GM18867 (cell line): ENCODE data around the gene NCOR2.

Experiments
- ATAC-seq: cut with Tn5 transposase; IDR thresholded peaks from one replicate; pipeline ENCODE4 v1.9.1; 2021; ENCODE audit warnings: mild to moderate bottlenecking, moderate library complexity; ENCODE audit not compliant: unreplicated experiment

Gene NCOR2

GRCh38 chr12:124577986-124578385 is 10.6 kb upstream of the NCOR2 start:
- no peak for ATAC-seq

DNA sequence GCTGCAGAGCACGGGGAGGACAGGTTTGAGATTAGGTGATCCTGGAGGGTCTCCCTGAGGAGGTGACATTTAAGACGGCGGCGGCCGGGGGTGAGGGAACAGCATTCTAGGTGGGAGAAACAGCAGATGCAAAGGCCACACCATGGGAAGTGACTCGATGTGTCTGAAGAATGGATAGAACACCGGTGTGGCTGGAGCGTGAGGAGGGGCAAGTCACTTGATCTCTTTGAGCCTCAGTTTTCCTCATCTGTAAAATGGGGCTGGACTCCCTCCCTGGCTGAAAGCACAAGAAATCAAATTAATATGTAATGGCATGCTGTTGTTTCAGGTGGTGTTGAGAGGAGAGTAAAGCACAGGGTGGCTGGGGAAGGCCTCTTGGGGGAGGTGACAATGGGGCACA is 10.0 kb upstream of the NCOR2 start:
- ATAC-seq: no peak

DNA sequence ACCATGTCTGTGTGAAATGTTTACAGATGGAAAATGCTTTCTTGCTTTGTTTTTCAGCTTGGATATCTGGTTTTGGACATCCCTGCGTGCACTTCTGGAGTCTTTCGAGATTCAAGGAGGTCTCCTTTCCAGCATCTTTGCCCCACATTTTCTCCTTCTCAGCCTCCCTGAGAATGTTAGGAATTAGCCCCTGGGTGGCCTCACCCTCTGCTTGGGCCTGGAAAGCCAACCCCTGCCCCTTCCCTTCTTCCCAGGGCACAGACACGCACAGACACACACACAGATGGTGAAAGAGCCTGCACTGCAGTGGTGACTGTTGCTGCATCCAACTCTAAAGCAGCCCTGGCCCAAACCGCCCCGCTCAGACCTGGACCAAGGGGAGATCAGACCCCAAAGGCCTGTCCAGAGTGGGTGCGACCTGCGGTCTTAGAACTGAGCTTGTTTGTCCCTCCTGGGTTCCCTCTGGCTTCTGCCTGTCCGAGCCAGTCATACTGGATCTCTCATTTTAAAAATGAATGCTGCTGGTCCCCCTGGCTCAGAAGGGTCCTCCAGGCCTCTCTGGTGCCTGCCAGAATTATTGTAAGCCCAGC is 8.7 kb upstream of the NCOR2 start:
- ATAC-seq: no peak

DNA sequence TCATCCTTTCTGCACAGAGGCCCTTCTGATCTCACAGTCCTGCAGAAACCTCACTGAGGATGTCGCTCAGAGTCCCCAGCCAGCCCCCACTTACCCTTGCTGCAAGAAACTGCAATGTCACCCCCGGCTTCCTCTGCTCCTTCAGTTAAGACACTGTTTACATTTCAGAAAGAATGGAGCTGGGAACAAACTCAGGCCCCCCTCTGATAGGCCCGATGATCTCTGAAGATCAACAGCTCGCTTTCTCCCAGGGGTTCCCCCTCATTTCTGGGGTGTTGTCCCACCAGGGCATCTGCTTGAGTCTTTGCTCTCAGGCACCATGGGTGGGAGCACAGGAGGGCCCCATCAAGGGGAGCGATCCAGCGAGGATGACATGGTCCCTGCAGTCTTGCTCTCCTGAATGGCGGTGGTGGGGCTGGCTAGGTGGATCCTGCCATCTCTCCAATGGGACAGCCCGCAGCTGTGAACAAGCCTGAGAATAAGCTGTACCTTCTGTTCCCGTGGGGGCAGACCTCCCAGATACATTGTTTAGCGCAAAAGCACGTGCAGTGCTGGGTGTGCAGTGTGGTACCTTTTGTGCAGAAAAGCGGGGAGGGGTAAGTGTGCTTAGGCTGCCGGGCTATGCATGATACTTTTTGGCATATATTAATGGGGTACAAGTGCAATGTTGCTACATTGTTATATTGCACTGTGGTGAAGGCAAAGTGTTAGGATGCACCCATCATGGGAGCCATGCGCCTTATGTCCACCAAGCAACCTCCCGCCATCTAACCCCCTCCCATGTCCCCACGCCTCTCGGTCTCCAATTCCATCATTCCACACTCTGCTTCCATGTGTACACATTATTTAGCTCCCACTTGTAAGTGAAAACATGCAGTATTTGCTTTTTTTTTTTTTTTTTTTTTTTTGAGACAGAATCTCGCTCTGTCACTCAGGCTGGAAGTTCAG is 6.7 kb upstream of the NCOR2 start:
- ATAC-seq: no peak

DNA sequence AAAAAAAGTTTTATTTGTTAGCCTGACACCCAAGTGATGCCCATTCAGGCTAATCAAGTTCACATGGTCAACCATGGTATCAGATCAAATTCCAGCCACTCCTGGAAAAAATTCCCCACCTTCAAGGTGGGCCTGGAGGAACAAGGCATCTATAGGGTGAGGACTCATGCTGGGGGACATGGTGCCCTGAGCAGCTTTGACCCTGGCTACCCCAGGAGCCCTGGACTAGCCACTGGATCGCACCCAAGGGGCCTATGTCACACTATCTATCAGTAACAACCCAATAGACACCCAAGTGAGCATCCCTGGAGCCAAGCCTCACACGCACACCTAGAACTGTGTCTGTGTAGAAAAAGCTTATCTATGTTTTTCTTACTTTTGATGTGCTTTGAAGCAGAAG is 4.1 kb upstream of the NCOR2 start:
- ATAC-seq: no peak

DNA sequence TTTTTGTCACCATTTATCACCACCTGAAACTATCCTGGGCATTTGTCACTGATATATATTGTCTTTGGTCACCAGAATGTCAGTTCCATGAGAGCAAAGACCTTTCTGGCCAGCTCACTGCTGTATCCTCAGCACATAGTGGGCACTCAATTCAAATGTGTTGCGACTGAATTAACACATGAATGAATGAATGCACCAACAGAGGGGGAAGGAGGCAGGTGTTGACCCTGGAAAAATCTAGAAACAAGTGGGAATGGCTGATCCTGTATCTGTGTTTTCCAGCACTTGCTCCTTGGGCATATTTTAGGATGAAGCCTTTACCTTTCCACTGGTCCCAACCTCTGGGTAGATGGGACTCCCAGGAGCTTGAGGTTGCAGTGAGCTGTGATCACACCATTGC is 3.4 kb upstream of the NCOR2 start:
- no peak for ATAC-seq

DNA sequence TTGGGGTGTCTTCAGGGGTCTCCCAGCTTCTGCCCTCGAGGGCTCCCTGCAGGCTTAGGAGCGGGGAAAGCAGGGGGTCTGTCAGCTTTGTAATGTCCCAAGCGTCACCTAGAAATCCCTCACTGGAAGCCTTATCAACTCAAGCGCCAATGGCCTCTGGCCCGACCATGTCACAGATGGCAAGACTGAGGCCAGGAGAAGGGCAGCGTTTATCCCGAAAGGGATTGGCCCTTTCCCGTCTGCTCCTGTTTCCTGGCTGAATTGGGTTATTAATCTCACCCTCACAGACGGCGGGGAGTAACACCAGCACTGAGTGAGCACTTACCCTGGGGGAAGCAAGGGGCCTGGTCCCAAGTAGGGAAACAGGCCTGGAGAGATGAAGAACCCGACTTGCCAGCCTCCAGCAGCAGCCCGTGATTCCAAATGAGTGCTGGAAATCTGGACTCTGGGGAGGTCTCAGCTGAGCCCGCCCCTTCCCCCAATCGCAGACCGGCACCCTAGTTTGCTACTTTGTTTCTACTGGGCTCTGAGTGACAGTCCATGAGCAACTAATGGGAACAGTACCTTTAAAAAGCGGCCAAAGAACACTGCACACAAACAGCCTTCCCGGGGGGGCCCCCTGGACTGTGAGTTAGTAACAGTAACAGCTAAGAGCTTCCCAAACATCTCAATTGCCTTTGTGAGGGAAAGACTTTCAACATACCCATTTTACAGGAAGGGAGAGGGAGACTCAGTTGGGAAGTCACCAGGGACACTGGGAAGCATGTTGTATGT is 2.1 kb upstream of the NCOR2 start:
- ATAC-seq: no peak

DNA sequence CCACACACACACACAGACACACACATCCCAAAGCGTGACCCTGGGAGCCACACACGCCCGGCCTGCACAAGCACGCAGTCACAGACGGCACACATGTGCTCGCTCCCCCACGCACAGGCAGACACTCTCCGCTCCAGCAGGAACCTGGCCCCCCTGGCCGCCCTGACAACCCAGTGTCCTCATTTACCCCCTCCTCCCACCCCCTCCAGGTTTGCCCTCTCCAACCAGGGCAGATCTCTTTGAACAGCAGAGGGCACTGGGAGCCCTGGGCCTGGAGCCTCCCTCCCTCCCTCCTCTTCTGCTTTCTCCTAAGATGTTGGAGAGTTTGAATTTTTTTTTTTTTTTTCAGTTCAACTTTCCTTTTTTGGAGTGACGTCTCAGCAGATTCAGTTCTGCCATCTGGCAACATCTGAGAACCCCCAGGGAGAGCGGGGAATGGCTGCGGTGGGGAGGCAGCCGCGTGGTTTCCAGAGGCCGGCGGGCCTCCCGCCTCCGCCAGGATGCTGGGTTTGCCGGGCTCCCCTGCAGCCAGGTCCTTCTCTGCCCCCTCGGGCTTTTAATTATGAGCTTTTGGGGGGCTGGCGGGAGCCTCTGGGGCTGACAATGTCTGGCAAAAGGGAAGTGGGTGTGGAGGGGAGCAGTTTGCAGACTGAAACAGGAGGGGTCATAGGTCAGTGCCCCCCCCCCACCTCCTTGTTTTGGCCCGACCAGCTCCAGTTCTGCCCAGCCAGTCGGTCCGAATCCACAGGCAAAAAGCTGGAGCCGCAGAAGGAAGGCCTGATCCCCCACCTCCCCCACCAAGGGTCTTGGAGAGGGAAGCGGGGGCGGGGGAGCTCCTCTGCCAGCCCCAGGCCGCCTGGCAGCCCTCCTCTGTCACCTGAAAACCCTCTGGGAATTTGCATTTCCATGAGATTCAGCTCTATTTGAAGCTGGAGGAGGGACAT is 1.3 kb upstream of the NCOR2 start:
- ATAC-seq: no peak

DNA sequence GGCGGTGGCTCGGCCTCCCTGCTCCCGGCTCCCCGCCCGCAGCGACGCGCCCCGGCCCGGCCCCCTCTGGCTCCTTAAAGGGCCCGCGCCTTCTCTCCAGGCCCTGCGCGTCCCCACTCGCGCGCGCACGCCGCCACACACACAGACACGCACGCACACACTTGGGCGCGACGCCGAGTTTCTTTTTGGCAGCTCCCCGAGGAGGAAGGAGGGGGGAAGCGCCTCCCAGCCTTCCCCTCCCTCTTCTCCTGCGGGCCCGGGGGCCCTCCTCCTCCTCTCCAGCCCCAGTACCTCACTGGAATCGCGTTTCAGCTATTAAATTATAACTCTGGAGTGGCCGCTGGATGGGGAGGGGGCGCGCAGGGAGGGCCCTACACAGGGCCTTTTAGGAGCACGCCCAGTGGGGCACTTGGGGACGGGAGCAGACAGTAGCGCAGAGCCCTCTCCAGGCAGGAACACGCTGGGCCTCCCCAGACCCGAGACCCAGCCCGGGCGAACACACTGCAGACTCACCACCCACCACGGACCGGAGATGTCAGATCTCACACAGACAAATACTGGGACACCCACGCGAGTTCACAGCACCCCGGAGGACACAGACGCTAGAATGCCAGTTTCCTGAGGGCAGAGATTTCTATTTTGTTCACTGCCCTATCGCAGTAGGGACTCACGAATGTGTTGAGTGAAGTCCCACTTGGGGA is 411 bp upstream of the NCOR2 start:
- ATAC-seq: peak; percentile 66

DNA sequence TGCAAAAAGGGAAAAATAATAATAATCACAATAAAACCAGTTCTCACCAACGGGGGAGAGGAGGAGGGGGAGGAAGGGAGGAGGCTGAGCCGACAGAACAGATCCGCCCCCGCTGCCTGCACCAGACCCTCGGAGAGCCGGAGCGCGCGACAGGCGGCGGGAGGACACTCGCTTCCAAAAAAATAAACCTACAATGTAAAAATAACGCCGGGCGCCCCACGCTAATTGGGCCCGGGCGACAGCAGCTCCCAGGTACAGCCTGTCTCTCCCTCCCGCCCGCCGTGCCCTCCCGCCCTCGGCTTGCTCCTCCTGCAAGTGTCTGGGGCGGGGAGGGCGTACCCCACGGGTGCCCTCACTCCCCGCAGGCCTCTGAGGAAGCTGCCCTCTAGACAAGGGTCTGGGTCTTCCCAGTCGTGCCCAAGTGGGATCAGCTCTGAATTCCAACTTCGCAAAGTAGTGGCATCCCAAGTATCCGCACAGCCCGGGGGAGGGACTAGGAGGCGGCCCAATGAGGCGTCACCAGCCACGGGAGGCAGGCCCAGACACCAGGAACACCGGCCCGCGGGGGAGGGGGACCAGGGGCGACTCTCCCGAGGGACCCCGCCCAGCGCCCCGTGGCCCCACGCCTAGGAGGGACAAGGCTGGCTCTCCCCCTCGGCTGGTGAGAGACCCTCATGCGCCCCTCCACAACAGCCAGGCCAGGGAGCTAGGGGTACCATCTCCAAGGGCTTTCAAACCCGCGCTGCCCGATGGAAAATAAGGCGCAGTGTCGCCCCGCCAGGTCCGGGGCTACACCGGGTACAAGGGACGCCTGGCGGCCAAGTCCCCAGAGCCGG is 1.0 kb downstream of the NCOR2 start:
- peak; percentile 39 for ATAC-seq

DNA sequence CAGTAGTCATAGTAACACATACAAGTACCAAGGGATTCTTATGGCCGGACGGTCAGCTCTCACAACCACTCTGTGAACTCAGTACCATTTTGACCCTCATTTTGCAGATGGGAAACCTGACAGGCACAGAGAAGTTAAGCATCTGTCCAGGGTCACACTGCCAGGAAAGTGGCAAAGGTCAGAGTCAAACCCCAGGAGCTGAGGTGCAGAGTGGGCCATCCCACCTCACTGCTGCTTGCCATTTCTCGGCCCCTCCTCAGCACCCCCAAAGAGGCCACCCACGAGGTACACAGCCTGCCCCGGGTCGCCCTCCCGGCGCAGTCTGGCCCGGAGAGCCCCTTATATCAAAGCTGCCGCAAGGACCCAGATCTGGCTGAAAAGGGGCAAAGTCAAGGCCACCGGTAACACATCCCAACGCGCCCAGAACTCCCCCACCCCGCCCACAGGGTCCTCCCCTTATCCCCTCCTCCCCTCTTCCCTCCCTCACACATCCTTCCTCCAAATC is 1.7 kb downstream of the NCOR2 start:
- no peak for ATAC-seq

GRCh38 chr12:124564971-124565491 is 2.4 kb downstream of the NCOR2 start:
- no peak for ATAC-seq

GRCh38 chr12:124564232-124564958 is 3.0 kb downstream of the NCOR2 start:
- no peak for ATAC-seq

DNA sequence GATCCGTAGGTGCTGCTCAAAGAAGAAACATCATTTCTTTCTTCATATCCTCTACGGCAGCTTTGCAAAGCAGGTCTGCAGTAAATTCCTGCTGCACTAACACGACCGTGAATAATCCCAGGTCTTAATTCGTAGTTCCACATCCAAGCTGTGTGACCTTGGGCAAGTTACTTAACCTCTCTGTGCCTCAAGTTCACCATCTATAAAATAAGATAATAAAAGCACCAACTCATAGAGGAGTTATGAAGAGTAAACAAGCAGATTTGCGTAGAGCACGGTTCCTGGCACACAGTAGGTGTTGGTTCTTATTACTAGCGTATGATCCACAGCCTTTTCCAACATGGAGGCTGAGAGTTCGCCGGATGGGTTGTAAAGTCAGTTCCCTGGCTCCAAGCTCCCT is 3.6 kb downstream of the NCOR2 start:
- ATAC-seq: no peak

- ATAC-seq: no peak
These were observed 4.0 kb downstream of the NCOR2 start for GRCh38 chr12:124563401-124563800.

GRCh38 chr12:124562796-124563181 is 4.6 kb downstream of the NCOR2 start:
- no peak for ATAC-seq

- no peak for ATAC-seq
These were observed 5.2 kb downstream of the NCOR2 start for GRCh38 chr12:124562018-124562795.
